ENCODE results near the gene CDC42BPG.

Gene CDC42BPG

DNA sequence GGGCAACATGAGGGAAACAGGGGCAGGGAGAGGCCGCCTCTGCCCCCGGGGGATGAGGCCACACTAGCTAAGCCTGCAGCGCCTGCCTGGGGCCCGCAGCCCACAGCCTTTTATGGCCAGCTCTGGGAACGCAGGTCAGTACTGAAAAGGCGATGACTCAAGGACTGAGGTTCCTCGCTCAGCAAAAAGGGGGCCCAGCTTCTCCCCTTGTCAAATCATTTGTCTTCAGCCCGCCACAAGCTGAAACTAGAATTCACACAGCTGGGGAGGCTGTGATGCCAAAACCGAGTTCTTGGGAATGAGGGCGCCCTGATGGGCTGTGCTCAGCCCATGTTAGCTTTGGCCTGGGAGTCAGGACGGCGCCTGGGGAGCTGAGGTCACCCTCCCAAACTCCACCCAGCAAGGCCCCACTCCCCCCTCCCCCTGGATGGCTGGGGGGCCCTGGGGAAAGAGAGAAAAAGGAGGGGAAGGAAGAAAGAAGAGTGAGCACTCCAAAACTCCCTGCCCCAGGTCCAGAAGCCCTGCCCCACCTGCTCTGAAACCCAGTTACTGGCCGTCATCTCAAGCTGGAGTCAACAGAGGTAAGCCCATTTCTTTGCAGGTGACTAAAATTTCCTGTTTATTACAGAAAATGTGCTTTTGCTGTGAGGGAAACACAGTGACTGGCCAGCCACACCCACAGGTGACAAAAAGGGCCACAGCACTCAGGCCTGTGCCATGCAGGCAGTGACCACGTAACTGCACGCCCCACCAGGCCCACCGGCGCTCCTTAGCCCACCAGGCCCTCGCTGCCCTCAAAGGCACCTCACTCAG is 20.2 kb upstream of the CDC42BPG start:
- peak; percentile 63 for DNase-seq (ENCODE audit: low spot score)

- DNase-seq (ENCODE audit: low spot score) = no peak
These were observed 19.7 kb upstream of the CDC42BPG start for GRCh38 chr11:64864135-64864472.

DNA sequence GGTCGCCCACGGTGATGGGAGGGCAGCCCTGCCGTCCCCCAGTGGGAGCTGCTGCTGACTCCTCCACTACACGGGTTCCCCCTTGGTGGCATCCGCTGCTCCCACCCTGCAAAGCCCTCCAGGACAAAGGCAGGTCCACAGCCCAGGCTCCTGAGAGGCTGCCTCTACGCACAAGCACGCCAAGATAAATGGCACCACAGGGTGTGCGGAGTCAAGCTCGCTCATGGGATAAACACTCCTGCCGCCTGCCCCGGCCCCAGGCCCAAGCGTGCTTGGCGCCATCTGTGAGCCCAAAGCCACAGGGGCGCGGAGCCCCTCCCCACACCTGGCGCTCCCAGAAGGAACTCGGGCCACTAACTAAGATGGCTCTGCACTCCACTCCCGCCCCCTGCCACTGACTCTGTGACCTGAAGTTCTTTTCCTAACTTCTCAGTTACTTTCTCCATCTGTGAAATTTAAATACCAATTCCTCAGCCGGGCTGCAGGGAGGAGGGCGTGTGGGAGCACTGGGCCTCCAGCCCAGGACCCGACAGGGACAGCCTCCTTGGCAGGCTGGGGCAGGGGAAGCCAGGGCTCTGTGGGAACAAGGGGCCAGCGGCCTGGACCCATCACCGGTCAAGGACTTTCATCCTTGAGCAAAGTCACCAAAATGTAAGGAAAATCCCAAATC is 19.1 kb upstream of the CDC42BPG start:
- DNase-seq (ENCODE audit: low spot score) = no peak

DNA sequence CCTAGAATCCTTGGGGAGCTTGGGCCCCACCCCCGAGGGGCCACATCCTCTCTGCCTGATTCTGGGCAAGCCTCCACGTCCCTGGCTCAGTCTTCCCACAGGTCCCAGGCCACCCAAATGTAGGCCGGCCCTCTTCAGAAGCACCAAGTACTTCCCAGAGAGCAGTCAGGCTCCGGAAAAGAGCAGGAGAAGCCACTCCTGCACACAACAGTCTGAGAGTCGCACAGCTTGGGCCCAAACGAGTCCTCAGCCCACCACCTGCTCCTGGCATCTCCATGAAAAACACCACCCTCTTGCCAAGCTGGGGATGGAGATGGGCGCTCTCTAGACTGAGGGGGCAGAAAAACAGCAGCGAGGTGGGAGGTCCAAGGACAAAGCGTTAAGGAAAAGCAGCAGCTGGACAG is 18.5 kb upstream of the CDC42BPG start:
- DNase-seq (ENCODE audit: low spot score) = no peak

DNA sequence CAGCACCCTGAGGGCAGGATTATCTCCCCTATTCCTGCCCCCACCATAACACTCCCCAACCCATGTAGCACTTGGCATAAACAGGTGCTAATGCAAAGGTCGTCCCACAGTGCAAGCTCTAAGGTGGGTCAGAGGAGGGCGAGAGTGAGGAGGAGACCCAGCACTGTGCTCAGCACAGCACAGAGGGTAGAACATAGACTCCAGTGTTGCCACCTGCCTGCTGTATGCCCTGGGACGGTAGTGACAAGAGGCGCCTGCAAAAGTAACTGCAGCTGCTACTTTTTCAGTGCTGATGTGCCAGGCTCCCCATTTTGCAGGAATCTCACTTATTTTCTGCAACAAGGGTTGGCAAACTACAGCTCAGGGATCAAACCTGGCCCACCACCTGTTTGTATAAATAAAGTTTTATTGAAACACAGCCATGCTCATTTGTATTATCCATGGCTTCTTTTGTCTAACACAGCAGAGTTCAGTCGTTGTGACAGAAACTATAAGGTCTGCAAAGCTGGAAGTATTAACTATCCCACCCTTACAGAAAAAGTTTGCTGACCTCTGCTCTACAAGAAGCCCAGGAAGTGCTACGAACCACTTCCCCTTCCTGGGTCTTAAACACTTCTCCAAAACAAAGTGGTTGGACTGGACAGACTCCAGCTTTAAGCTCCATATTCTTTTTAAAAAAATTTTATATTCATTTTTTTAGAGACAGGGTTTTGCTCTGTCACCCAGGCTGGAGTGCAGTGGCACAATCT is 16.9 kb upstream of the CDC42BPG start:
- DNase-seq (ENCODE audit: low spot score) = peak; percentile 74

- DNase-seq (ENCODE audit: low spot score) = peak; percentile 80
These were observed 15.3 kb upstream of the CDC42BPG start for GRCh38 chr11:64859542-64860414.

- DNase-seq (ENCODE audit: low spot score) = no peak
These were observed 14.2 kb upstream of the CDC42BPG start for GRCh38 chr11:64858467-64859263.

GRCh38 chr11:64857485-64857884 is 13.0 kb upstream of the CDC42BPG start:
- DNase-seq (ENCODE audit: low spot score) = no peak

- no peak for DNase-seq (ENCODE audit: low spot score)
These were observed 12.2 kb upstream of the CDC42BPG start for GRCh38 chr11:64856382-64857227.

DNA sequence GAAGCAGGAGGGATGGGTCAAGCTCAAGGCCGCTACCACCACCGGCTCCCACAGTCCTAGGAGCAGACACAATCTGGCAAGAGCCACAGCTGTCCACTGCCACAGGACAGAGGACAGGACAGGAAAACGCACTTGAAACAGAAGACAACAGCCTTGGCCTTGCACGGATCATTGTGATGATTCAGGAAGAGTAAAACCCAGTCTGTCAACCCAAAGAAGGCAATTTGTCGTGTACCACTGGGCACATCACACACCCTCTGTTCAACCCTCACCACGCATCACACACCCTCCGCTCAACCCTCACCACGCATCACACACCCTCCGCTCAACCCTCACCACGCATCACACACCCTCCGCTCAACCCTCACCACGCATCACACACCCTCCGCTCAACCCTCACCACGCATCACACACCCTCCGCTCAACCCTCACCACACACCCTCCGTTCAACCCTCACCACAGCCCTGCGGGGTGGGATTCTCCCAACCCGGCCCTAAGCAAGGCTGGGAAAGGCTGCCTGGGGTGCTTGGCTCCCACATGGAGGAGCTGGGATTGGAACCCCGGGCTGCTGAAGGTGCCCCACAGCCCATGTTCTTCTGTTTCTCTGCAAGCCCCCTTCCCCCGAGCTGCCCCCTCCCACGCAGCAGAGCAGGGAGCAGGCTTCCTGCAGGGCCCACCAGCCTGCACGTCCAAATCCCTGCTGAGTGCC is 11.3 kb upstream of the CDC42BPG start:
- DNase-seq (ENCODE audit: low spot score) = no peak

DNA sequence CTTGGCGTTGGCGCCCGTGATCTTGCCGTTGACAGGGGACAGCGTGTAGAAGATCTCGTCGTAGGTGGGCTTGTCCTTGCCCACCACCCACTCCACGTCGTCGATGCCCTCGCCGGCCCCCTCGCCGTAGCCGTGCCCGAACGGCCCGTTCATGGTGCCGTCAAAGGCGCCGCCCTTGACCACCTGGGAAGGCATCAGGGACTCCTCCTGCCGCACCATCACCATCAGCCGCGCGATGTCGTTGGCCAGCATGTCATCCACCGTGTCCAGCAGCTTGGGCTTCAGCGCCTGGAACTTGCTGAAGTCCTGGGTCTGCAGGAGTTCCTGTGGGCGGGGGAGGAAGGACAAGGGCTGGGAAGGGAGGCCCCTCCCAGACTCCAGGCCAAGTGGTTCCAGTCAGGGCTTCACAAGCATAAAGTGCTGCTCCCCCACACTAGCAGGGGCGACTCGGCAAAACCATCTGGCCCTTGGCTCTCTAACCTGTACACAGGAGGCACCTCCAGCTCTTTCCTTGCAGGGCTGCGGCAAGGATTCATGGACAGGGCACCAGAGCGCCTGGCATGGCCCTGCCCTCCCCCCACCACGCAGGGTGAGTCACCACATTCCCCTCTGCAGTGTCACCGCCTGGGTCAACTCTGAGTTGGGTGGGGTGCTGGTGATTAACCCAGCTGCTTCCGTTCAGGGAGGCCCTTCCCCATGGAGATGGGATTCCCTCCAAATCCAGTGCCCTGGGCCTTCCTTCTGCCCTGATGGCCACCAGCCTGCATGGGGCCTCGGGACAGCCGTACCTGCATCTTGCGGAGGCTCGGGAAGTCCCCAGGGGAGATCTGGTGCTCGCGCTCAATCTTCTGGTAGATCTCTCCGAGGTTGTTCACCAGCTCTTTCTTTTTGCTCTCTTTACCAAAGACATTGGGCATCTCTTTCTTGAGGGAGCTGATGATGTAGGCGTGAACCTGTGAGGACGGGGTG is 10.4 kb upstream of the CDC42BPG start:
- no peak for DNase-seq (ENCODE audit: low spot score)

GRCh38 chr11:64854157-64854533 is 9.7 kb upstream of the CDC42BPG start:
- no peak for DNase-seq (ENCODE audit: low spot score)

GRCh38 chr11:64853709-64854108 is 9.3 kb upstream of the CDC42BPG start:
- DNase-seq (ENCODE audit: low spot score) = no peak

DNA sequence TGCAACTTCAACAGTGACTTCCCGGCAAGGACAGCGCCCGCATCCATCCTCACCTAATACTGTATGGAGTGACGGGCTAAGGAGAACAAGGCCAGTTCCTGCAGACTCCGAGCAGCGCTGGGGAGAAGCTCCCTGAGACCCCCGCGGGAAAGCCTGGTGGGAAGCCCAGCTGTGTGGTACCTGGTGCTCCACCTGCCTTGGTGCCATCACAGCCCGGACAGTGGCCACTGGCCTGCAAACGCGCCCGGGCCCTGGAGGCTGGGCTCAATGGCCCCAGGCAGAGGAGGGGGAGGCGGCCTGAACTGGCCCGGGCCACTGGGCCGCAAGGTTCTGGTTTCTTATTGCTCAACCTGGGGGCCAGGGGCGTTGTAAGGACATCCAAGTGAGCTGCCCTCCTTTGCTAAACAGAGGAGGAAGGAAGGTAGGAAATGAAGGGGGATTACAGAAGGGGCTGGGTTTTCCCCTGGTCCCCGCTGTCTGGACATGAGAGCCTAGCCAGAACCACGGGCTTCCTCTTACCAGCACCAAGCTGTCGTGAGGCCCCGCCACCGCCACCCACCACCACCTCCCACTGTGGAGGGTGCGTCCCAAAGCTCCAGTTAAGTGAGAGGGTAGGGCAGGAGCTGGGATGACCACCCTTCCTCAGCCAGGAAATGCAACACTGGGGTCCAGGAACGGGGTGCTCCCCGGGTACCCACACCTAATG is 8.5 kb upstream of the CDC42BPG start:
- no peak for DNase-seq (ENCODE audit: low spot score)

DNA sequence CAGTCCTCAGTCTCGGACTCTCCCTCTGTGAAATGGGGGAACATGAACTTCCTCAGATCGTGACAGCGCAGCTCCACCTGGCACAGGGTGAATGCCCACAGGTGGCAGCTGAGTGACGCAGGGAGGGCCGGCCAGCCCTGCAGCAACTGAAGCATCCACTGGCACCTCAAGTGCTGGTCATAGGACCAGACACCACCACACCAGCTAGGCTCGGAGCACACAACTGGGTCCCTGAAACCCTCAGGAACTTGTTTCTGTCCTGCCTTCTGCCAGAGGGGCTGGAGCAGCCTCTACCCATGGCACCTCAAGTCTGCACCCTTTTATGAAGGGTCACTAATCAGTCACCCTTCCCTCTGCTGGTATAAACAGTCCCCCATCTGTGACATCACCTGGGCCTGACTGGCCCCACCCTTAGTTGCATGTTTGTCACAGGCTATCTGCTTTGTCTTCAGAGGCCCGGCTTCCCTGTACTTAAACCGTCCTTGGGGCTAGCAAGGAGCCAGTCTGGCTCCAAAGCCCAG is 7.4 kb upstream of the CDC42BPG start:
- DNase-seq (ENCODE audit: low spot score) = peak; percentile 83

DNA sequence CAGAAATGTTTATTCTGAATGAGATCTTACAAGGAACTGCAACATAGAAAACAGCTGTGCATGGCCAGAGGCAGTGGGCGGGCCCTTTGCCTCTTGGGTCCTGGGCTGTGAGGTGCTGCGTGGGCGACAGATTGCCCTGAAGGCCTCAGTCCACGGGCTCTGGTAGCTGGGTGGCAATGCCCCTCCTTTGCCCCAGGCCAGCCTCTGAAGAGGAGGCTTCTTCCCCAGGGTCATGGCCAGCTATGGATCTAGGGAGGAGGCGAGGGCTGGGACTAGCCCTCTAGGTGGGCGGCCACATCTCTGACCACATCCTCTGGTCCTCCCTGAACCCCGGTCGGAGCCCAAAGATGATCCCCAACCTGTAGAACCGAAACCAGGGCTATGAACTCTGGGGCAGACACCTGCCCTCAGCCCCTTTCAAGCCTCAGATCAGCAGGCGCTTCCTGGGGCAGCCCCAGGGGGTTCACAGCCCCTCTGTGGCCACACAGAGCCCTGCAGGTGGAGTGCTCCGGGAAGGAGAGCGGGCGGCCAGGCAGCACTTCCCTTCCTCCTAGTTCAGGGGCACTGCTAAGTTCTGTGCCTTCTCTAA is 6.6 kb upstream of the CDC42BPG start:
- peak; percentile 90 for DNase-seq (ENCODE audit: low spot score)

Data from NAMALWA (cell line).